ENCODE measurements around the gene SMAD2. TPM values are rescaled to one million over a fixed set of nuclear protein-coding genes. Genes with fewer than 3 reads are reported as not detected.

SMAD2 gene
- total RNA-seq, 1 experiment from 2014 or later = 124 TPM

DNA sequence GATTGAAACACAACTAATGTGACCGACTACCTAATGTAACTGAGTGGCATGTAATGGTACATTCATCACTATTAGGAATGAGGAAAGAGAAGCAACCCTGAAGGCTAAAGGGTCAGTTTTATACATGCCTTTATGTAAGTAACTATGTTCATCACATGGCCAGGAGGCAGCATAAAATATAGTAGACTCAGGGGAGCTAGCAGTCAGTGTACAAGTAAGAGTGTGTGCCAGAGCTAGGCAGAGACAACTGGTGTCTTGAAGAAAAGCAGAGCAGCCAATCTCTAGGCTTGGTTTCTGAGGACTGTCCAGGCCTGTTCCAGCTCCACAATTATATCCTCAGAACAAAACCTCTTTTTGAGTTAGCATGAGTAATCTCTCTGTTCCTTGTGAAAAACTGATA lies 18.1 kb downstream of the SMAD2 start:
- intact Hi-C loops (cut with micrococcal nuclease; ENCODE audit: unreplicated experiment) = no loop called here
- peaks cover 10% of the 10 kb centered on the region for H3K4me1 ChIP-seq (ENCODE audit: insufficient read depth, low read length, poor library complexity, severe bottlenecking)

DNA sequence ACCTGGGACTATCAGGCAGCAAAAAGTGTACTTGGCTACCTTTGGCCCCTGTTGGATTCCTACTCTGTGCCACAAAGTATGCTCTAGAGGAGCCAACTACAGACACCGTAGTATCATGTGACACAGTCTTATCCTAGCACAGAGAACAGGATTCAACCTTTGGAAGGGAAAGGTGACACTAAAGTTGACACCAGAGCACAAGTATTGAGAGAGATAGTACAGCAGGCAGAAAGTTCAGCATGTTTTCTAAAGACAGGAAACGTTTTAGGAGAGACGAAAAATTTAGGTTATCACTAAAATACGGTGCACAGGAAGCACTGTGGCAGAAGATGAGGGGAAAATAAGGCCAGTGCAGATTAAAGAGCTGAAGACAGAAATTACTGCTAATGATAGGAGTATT lies 18.6 kb downstream of the SMAD2 start:
- Histone ChIP-seq H3K36me3 (ENCODE audit: insufficient read depth, low read length, poor library complexity, severe bottlenecking) (no peaks in the 10 kb centered on the region), H3K4me1 (ENCODE audit: insufficient read depth, low read length, poor library complexity, severe bottlenecking) (peaks cover 10% of the 10 kb centered on the region), H3K27ac (ENCODE audit: low read depth, low read length, poor library complexity, severe bottlenecking) (no peak overlapping the region), H3K27me3 (replicated peaks; ENCODE audit: insufficient read depth, low read depth, low read length, poor library complexity) (no peaks in the 10 kb centered on the region), H3K9me3 (ENCODE audit: low read depth, low read length, poor library complexity, severe bottlenecking) (peaks cover under 1% of the 10 kb centered on the region), H3K4me3 (ENCODE audit: low read depth, low read length, poor library complexity, severe bottlenecking) (no peak overlapping the region)
- TF ChIP-seq, protein P1, sequence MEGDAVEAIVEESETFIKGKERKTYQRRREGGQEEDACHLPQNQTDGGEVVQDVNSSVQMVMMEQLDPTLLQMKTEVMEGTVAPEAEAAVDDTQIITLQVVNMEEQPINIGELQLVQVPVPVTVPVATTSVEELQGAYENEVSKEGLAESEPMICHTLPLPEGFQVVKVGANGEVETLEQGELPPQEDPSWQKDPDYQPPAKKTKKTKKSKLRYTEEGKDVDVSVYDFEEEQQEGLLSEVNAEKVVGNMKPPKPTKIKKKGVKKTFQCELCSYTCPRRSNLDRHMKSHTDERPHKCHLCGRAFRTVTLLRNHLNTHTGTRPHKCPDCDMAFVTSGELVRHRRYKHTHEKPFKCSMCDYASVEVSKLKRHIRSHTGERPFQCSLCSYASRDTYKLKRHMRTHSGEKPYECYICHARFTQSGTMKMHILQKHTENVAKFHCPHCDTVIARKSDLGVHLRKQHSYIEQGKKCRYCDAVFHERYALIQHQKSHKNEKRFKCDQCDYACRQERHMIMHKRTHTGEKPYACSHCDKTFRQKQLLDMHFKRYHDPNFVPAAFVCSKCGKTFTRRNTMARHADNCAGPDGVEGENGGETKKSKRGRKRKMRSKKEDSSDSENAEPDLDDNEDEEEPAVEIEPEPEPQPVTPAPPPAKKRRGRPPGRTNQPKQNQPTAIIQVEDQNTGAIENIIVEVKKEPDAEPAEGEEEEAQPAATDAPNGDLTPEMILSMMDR (conservative IDR thresholded peaks at IDR 0.05; ENCODE audit: low read depth, low read length) = no peak
- TF ChIP-seq EZH2 (IDR thresholded peaks at IDR 0.05; ENCODE audit: borderline replicate concordance, low read depth, low read length, poor library complexity, severe bottlenecking) = no peak
- intact Hi-C loops (cut with micrococcal nuclease; ENCODE audit: unreplicated experiment) = no loop called here
- BruUV-seq (replicated peaks) = no TSS peak
- ChIA-PET CTCF (no interaction called here), POLR2A (ENCODE audit: low non-redundant PET) (no interaction called here)
- DNase-seq (ENCODE audit: low spot score) = no peak

More for the DNA sequence above, 18.1 kb downstream of the SMAD2 start:
- H3K36me3 ChIP-seq (ENCODE audit: insufficient read depth, low read length, poor library complexity, severe bottlenecking) = no peaks in the 10 kb centered on the region
- DNase-seq (ENCODE audit: low spot score) = no peak
- no peak overlapping the region for H3K27ac ChIP-seq (ENCODE audit: low read depth, low read length, poor library complexity, severe bottlenecking)
- CTCF ChIA-PET = no interaction called here
- no peaks in the 10 kb centered on the region for H3K27me3 ChIP-seq (replicated peaks; ENCODE audit: insufficient read depth, low read depth, low read length, poor library complexity)
- no peak overlapping the region for H3K4me3 ChIP-seq (ENCODE audit: low read depth, low read length, poor library complexity, severe bottlenecking)
- TF ChIP-seq EZH2 (IDR thresholded peaks at IDR 0.05; ENCODE audit: borderline replicate concordance, low read depth, low read length, poor library complexity, severe bottlenecking) = no peak
- TF ChIP-seq, protein P1 (conservative IDR thresholded peaks at IDR 0.05; ENCODE audit: low read depth, low read length) = no peak
- POLR2A ChIA-PET (ENCODE audit: low non-redundant PET) = no interaction called here
- BruUV-seq (replicated peaks) = no TSS peak
- H3K9me3 ChIP-seq (ENCODE audit: low read depth, low read length, poor library complexity, severe bottlenecking) = no peaks in the 10 kb centered on the region

DNA sequence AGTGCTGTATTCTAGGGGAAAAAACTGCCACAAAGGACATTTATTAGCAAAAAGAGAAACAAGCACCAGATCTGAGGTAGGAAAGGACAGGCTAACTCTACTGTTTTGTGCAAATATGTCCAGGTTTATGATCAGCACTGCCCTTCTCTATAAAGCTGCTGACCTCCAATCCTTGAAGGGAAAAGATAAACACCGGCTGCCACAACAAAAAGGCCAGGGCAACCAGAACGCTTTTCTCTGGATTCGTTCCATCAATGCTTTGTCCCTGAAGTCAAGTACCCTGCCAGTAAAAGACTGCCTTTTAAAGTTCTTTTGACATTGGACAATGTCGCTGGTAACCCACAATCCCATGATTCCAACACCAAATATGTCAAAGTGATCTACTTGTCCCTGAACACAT lies 21.0 kb downstream of the SMAD2 start:
- Histone ChIP-seq H3K4me3 (ENCODE audit: low read depth, low read length, poor library complexity, severe bottlenecking) (no peak overlapping the region), H3K36me3 (ENCODE audit: insufficient read depth, low read length, poor library complexity, severe bottlenecking) (no peaks in the 10 kb centered on the region), H3K4me1 (ENCODE audit: insufficient read depth, low read length, poor library complexity, severe bottlenecking) (peaks cover 7% of the 10 kb centered on the region), H3K27me3 (replicated peaks; ENCODE audit: insufficient read depth, low read depth, low read length, poor library complexity) (no peaks in the 10 kb centered on the region), H3K9me3 (ENCODE audit: low read depth, low read length, poor library complexity, severe bottlenecking) (peaks cover 21% of the 10 kb centered on the region), H3K27ac (ENCODE audit: low read depth, low read length, poor library complexity, severe bottlenecking) (no peak overlapping the region)
- DNase-seq (ENCODE audit: low spot score) = no peak
- TF ChIP-seq, protein P1 (conservative IDR thresholded peaks at IDR 0.05; ENCODE audit: low read depth, low read length) = no peak
- no peak for TF ChIP-seq EZH2 (IDR thresholded peaks at IDR 0.05; ENCODE audit: borderline replicate concordance, low read depth, low read length, poor library complexity, severe bottlenecking)
- BruUV-seq (replicated peaks) = no TSS peak
- CTCF ChIA-PET = no interaction called here
- POLR2A ChIA-PET (ENCODE audit: low non-redundant PET) = no interaction called here
- intact Hi-C loops (cut with micrococcal nuclease; ENCODE audit: unreplicated experiment) = no loop called here

Measured in A673 (cell line).